NK-92 (cell line): Measurements from ENCODE around the gene RWDD1.
"Not testable (repeated sequence)": the region's sequence is repeated elsewhere in the genome, so short reads cannot be mapped to it uniquely, and the experiment has no call there.

Source experiments
- DNase-seq: peaks from one replicate; lab custom pipeline; 2025; ENCODE audit not compliant: unreplicated experiment; lab: John Stamatoyannopoulos, UW

Gene RWDD1

GRCh38 chr6:116604868-116605267 lies 33.6 kb downstream of the RWDD1 start:
- not testable (repeated sequence) for DNase-seq

- DNase-seq: no peak
Measured at GRCh38 chr6:116605935-116606334, 34.6 kb downstream of the RWDD1 start.

GRCh38 chr6:116611056-116611455 lies 39.8 kb downstream of the RWDD1 start:
- no peak for DNase-seq

- DNase-seq: no peak
Measured at GRCh38 chr6:116615937-116616736, 44.8 kb downstream of the RWDD1 start, which contains the start of gene RSPH4A. Gene RSPH4A, plus strand, starts transcription at chr6:116616479. Its CDS starts 145 bp downstream, at chr6:116616624.

GRCh38 chr6:116616737-116617053 lies 45.4 kb downstream of the RWDD1 start:
- DNase-seq: no peak

- no peak for DNase-seq
Measured at GRCh38 chr6:116624036-116624805, 52.9 kb downstream of the RWDD1 start.

GRCh38 chr6:116625872-116626271 lies 54.6 kb downstream of the RWDD1 start:
- DNase-seq: no peak

- DNase-seq: no peak
Measured at GRCh38 chr6:116629563-116629981, 58.3 kb downstream of the RWDD1 start.

- no peak for DNase-seq
Measured at GRCh38 chr6:116631379-116631990, 60.2 kb downstream of the RWDD1 start.

- DNase-seq: no peak
Measured at GRCh38 chr6:116633685-116634084, 62.4 kb downstream of the RWDD1 start.
